Measurements from ENCODE around the gene SMYD4. TPM values are rescaled to one million over a fixed set of nuclear protein-coding genes. Genes with fewer than 3 reads are reported as not detected.

The SMYD4 gene
- total RNA-seq, 1 donor from 2014 or later: 21.8 TPM

DNA sequence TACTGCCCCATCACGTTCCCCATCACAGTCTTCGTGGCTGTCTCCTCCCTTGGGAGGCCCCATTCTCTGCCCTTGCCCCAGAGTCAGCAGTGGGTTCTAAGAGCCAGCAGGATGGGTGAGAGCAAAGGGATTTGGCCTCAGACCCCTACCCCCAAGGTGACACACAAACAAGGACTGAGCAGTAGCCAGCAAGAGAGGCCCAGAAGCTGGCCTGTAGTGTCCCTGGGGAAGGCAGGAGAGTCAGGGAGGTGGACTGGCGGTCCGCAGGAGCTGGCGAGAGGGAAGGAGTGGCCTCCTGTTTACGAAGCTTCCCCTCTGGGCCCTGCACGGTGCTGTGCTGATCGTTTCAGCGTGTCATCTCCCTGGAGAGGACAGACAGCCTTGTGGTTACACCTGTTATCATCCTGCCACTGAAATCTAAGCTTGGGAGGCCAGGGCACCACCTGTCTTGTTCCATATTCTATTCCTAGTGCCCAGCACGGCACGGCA lies 96.8 kb downstream of the SMYD4 start:
- peak; percentile 60 for DNase-seq
- POLR2A ChIA-PET: interaction anchor here (0.5 to 4.5 kb wide), 15 partner anchors 10 to 243 kb away, joined by 3 to 67 read pairs (median 7); partner anchors contain the start of genes RPA1, SMYD4 and WDR81
- peaks cover 43% of the 10 kb centered on the region for H3K4me1 Mint-ChIP-seq
- H3K4me3 Mint-ChIP-seq: peak overlapping the region; percentile 65
- H3K27ac Mint-ChIP-seq: peak overlapping the region; percentile 88
- TF ChIP-seq, protein P1, sequence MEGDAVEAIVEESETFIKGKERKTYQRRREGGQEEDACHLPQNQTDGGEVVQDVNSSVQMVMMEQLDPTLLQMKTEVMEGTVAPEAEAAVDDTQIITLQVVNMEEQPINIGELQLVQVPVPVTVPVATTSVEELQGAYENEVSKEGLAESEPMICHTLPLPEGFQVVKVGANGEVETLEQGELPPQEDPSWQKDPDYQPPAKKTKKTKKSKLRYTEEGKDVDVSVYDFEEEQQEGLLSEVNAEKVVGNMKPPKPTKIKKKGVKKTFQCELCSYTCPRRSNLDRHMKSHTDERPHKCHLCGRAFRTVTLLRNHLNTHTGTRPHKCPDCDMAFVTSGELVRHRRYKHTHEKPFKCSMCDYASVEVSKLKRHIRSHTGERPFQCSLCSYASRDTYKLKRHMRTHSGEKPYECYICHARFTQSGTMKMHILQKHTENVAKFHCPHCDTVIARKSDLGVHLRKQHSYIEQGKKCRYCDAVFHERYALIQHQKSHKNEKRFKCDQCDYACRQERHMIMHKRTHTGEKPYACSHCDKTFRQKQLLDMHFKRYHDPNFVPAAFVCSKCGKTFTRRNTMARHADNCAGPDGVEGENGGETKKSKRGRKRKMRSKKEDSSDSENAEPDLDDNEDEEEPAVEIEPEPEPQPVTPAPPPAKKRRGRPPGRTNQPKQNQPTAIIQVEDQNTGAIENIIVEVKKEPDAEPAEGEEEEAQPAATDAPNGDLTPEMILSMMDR (IDR thresholded peaks at IDR 0.05): no peak
- H3K9me3 Mint-ChIP-seq: no peaks in the 10 kb centered on the region
- CTCF ChIA-PET: interaction anchor here (1.1 to 3.8 kb wide), 4 partner anchors 11 to 51 kb away, joined by 4 to 24 read pairs (median 14); no protein-coding TSS in a partner anchor
- intact Hi-C loops (cut with micrococcal nuclease): loop anchor here (1.0 to 2.0 kb wide), 2 partner anchors 9 to 38 kb away; partner anchors contain the start of gene WDR81
- ATAC-seq (ENCODE audit: low read depth): peak; percentile 90
- H3K36me3 Mint-ChIP-seq (ENCODE audit: low read depth): peaks cover 63% of the 10 kb centered on the region
- H3K27me3 Mint-ChIP-seq: no peaks in the 10 kb centered on the region

DNA sequence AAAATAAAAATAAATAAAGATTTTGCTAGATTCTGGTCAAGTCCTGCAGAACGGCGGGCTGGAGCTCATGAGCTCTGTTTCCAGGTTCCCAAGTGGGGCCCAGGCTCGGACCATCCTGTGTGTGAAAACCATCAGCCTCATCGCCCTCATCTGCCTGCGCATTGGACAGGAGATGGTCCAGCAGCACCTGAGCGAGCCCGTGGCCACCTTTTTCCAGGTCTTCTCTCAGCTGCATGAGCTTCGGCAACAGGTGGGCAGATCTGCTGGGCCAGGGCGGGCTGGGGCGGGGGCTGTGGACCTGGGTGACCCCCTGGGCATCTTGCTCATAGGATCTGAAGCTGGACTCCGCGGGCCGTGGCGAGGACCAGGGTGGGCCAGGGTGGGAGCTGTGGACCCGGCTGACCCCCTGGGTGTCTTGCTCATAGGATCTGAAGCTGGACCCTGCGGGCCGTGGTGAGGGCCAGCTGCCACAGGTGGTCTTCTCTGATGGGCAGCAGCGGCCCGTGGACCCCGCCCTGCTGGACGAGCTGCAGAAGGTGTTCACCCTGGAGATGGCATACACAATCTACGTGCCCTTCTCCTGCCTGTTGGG lies 97.4 kb downstream of the SMYD4 start:
- TF ChIP-seq, protein P1 (IDR thresholded peaks at IDR 0.05): no peak
- Mint-ChIP-seq H3K9me3 (no peaks in the 10 kb centered on the region), H3K27ac (peak overlapping the region; percentile 88), H3K4me3 (peak overlapping the region; percentile 65), H3K36me3 (ENCODE audit: low read depth) (peaks cover 61% of the 10 kb centered on the region), H3K4me1 (peaks cover 46% of the 10 kb centered on the region), H3K27me3 (no peaks in the 10 kb centered on the region)
- ChIA-PET POLR2A (interaction anchor here (0.5 to 4.5 kb wide), 14 partner anchors 9 to 243 kb away, joined by 3 to 67 read pairs (median 8); partner anchors contain the start of genes RPA1, SMYD4 and WDR81), CTCF (interaction anchor here (1.1 to 3.8 kb wide), 4 partner anchors 11 to 51 kb away, joined by 4 to 24 read pairs (median 14); no protein-coding TSS in a partner anchor)
- intact Hi-C loops (cut with micrococcal nuclease): loop anchor here (2.0 kb wide), 1 partner anchor 38 kb away; no protein-coding TSS in a partner anchor
- DNase-seq (no peak), ATAC-seq (ENCODE audit: low read depth) (no peak)

DNA sequence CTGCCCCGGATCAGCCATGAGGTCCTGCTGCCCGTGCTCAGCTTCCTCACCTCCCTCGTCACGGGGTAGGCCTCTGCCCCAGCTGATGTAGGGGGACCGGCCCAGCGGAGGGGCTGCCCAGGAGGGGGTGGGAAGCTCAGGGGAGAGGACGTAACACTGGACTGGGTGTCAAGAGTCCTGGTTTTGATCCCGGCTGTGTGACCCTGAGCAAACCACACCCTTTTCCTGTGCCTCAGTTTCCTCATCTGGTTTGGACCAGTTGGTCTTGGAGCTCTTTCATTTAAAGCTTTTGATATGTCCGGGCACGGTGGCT lies 98.6 kb downstream of the SMYD4 start:
- intact Hi-C loops (cut with micrococcal nuclease): no loop called here
- TF ChIP-seq, protein P1 (IDR thresholded peaks at IDR 0.05): no peak
- POLR2A ChIA-PET: interaction anchor here (1.1 to 4.5 kb wide), 3 partner anchors 8 to 52 kb away, joined by 6 to 67 read pairs (median 29); partner anchors contain the start of gene WDR81
- no peak for ATAC-seq (ENCODE audit: low read depth)
- Mint-ChIP-seq H3K36me3 (ENCODE audit: low read depth) (peaks cover 53% of the 10 kb centered on the region), H3K27me3 (no peaks in the 10 kb centered on the region), H3K27ac (peak overlapping the region; percentile 24), H3K4me1 (peaks cover 50% of the 10 kb centered on the region), H3K9me3 (no peaks in the 10 kb centered on the region), H3K4me3 (no peak overlapping the region)
- DNase-seq: no peak
- CTCF ChIA-PET: interaction anchor here (2.5 to 3.8 kb wide), 2 partner anchors 14 to 52 kb away, joined by 13 to 24 read pairs; no protein-coding TSS in a partner anchor

DNA sequence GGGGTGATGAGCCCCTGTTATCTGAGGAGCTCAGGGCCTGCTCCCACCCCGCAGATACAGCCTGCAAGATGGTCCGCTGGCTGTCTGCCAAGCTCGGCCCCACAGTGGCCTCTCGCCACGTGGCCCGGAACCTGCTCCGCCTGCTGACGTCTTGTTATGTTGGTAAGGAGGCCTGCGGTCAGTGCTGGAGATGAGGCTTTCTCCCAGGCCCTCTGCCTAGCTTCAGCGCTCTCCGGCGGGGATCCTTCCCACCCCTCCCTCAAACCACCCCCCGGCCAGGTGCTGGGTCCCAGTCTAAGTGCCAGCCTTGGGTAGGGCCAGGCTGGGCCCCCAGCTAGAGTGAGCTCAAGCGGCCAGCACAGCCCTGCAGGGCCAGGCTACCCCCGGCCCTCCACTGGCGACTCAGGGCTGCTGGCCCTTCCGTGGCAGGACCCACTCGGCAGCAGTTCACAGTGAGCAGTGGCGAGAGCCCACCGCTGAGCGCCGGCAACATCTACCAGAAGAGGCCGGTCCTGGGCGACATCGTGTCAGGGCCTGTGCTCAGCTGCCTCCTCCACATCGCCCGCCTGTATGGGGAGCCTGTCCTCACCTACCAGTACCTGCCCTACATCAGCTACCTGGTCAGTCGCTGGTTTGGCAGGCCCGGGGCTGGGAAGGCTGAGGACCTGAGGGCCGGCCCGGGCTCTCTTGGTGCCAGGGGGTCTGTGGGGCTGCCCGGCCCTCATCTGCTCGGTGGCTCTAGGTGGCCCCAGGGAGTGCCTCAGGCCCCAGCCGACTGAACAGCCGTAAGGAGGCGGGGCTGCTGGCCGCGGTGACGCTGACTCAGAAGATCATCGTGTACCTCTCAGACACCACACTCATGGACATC lies 99.1 kb downstream of the SMYD4 start:
- TF ChIP-seq, protein P1 (IDR thresholded peaks at IDR 0.05): no peak
- ChIA-PET CTCF (interaction anchor here (3.8 kb wide), 1 partner anchor 53 kb away, joined by 24 read pairs; no protein-coding TSS in a partner anchor), POLR2A (interaction anchor here (1.1 to 4.5 kb wide), 4 partner anchors 8 to 53 kb away, joined by 3 to 67 read pairs (median 18); partner anchors contain the start of gene WDR81)
- Mint-ChIP-seq H3K27ac (peak overlapping the region; percentile 24), H3K4me1 (peaks cover 56% of the 10 kb centered on the region), H3K27me3 (no peaks in the 10 kb centered on the region), H3K36me3 (ENCODE audit: low read depth) (peaks cover 51% of the 10 kb centered on the region), H3K4me3 (no peak overlapping the region), H3K9me3 (no peaks in the 10 kb centered on the region)
- ATAC-seq (ENCODE audit: low read depth) (no peak), DNase-seq (no peak)
- intact Hi-C loops (cut with micrococcal nuclease): no loop called here
